K562 (cell line): Measurements from ENCODE around the gene ARRDC5. TPM values are rescaled to one million over a fixed set of nuclear protein-coding genes. Genes with fewer than 3 reads are reported as not detected.

ENCODE experiments used
- ARID3A ChIP-seq: IDR thresholded peaks from 2 replicates; pipeline ENCODE4 v1.6.1; 2012; ENCODE audit warnings: low read depth, low read length, improper control_type of control experiment, borderline replicate concordance
- CBFA2T2 ChIP-seq: fragments of 450-650 bp; conservative IDR thresholded peaks from 2 replicates; pipeline ENCODE4 v1.6.1; 2017; ENCODE audit warnings: mild to moderate bottlenecking
- EP400 ChIP-seq: fragments of 450-650 bp; IDR thresholded peaks from 2 replicates; pipeline ENCODE4 v1.6.1; 2017; ENCODE audit warnings: antibody characterized with exemption, mild to moderate bottlenecking, moderate library complexity
- FOXA3 ChIP-seq, 2 experiments: fragments of 450-650 bp in 1 of 2; sonication (generic) in 1 of 2; formaldehyde crosslinking; IDR thresholded peaks in 1 of 2; conservative IDR thresholded peaks in 1 of 2; 2 replicates each; pipeline versions ENCODE4 v1.4.0 to v1.8.0; 2020 to 2022; ENCODE audit warnings: mild to moderate bottlenecking in 2 of 2, missing genetic modification reagents in 1 of 2
- HINFP ChIP-seq: fragments of 450-650 bp; conservative IDR thresholded peaks from 2 replicates; pipeline ENCODE4 v1.6.1; 2016; ENCODE audit warnings: missing genetic modification characterization, low read depth, mild to moderate bottlenecking, control low read depth, missing compliant biosample characterization
- HOXB6 ChIP-seq: fragments of 250-450 bp; sonication (Bioruptor Pico); IDR thresholded peaks from 2 replicates; pipeline ENCODE4 v1.5.1; 2022; ENCODE audit warnings: mild to moderate bottlenecking, borderline replicate concordance
- SIN3A ChIP-seq, 2 experiments: fragments of 150-350 bp in 1 of 2; IDR thresholded peaks; 2 replicates each; pipeline ENCODE4 v1.6.1; 2011 to 2016; ENCODE audit warnings: borderline replicate concordance in 2 of 2, low read depth in 2 of 2, low read length in 2 of 2, mild to moderate bottlenecking in 2 of 2, moderate library complexity in 2 of 2; ENCODE audit not compliant: control insufficient read depth in 1 of 2
- SRSF3 ChIP-seq: fragments of 200-400 bp; formaldehyde crosslinking; IDR thresholded peaks from 2 replicates; pipeline ENCODE4 v1.6.1; 2016; ENCODE audit warnings: mild to moderate bottlenecking, low read length, moderate library complexity; ENCODE audit not compliant: insufficient read depth
- YY1 ChIP-seq, 3 experiments: IDR thresholded peaks; 2 replicates each; pipeline ENCODE4 v1.6.1; 2011; ENCODE audit warnings: low read length in 2 of 3, mild to moderate bottlenecking in 2 of 3, moderate library complexity in 2 of 3, borderline replicate concordance in 1 of 3, control low read depth in 1 of 3, low read depth in 1 of 3; ENCODE audit not compliant: insufficient read depth in 3 of 3, insufficient replicate concordance in 2 of 3, control insufficient read depth in 1 of 3, insufficient read length in 1 of 3; ENCODE audit errors: extremely low read depth in 1 of 3
- ZFX ChIP-seq: sonication (generic); formaldehyde crosslinking; IDR thresholded peaks from 2 replicates; pipeline ENCODE4 v1.8.0; 2022; ENCODE audit warnings: mild to moderate bottlenecking, missing genetic modification reagents, moderate library complexity
- ZNF23 ChIP-seq: fragments of 250-450 bp; sonication (Bioruptor Pico); IDR thresholded peaks from 2 replicates; pipeline ENCODE4 v1.4.0; 2020; ENCODE audit warnings: mild to moderate bottlenecking
- polyA plus RNA-seq, 8 experiments: library from polyadenylated mRNA; depleted of rRNA in 4 of 8; stranded (reverse) in 5 of 8; unstranded in 3 of 8; fragments of >200 nt; fragmentation: Nextera tagmentation in 2 of 8; fragmentation: Illumina TruSeq in 1 of 8; extraction: Ambion mirVana in 2 of 8; extraction: Trizol in 1 of 8; gene quantifications; 2 replicates each; pipeline versions ENCODE4 v1.2.1 to v1.2.3, GENCODE V29; 2011 to 2014; ENCODE audit warnings: inconsistent platforms in 1 of 8, missing spikeins in 1 of 8
- total RNA-seq, 7 experiments: library from RNA; depleted of rRNA in 6 of 7; stranded (reverse); fragments of >200 nt in 6 of 7; fragmentation: Illumina TruSeq in 2 of 7; extraction: Trizol in 2 of 7; gene quantifications; 2 replicates each; pipeline versions ENCODE4 v1.2.1 to v1.2.3, GENCODE V29; 2011 to 2021; ENCODE audit warnings: low replicate concordance in 1 of 7
- TF ChIP-seq, protein P1 (sequence below): fragments of 250-450 bp; sonication (Bioruptor Pico); IDR thresholded peaks from 2 replicates; pipeline ENCODE4 v1.8.0; 2021; ENCODE audit warnings: moderate library complexity, mild to moderate bottlenecking, inconsistent platforms

Gene ARRDC5
- total and polyA plus RNA-seq, 9 of the 15 experiments (the other 6 are each of a cell fraction or from before 2014, with no cell fraction given), result not detected

DNA sequence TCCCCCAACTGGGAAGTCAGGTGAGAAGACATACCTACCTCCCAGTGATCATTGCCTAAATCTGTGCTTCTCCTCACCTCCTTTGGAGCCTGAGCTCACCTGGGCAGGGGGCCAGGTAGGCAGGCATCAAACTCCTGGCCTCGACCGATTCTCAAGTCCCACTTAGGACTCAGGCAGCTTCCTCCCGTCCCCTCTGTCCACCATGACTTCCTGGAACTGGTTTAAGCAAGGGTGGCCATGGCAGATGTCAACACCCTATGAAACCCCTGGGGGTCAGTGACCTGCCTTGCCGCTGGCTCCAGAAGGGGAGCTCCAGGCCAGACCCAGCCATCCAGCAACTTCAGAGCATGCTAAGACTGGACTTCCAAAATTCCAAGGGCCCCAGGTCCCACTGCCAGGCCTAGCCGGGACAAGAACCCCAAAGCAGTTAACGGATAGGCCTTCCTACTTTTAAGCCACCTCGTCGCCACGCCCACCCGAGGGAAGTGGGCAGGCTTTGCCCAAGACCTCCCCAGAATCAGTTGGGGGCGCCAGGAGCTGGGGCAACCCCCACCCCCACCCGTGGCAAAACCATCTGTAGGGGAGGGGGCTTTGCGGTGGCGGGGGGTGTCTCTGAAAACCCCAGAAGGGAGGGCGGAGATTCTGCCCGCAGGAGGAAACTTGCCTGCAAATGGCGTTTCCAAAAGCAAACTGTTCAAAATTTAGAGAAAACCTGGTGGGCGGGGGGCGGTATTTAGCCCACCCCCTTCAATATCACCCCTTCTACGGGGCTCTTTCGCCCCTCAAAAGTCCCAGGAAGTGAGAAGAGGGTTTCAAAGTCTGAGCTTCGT is 35.9 kb downstream of the ARRDC5 start (continued):
- no peak for TF ChIP-seq HINFP (tag)
- TF ChIP-seq SRSF3, result no peak
- TF ChIP-seq, protein P1, sequence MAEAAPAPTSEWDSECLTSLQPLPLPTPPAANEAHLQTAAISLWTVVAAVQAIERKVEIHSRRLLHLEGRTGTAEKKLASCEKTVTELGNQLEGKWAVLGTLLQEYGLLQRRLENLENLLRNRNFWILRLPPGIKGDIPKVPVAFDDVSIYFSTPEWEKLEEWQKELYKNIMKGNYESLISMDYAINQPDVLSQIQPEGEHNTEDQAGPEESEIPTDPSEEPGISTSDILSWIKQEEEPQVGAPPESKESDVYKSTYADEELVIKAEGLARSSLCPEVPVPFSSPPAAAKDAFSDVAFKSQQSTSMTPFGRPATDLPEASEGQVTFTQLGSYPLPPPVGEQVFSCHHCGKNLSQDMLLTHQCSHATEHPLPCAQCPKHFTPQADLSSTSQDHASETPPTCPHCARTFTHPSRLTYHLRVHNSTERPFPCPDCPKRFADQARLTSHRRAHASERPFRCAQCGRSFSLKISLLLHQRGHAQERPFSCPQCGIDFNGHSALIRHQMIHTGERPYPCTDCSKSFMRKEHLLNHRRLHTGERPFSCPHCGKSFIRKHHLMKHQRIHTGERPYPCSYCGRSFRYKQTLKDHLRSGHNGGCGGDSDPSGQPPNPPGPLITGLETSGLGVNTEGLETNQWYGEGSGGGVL (CRISPR knock-in tag), result no peak
- TF ChIP-seq ZNF23 (CRISPR knock-in tag), result no peak
- TF ChIP-seq SIN3A (IDR thresholded peaks at IDR 0.05; ENCODE audit: borderline replicate concordance in 2 of 2, control insufficient read depth in 1 of 2, low read depth in 2 of 2, low read length in 2 of 2), result 0 out of 4 replicates have a peak, but pooled peaks of 1 of the 2 experiments have one; percentile 44
- TF ChIP-seq FOXA3 (CRISPR knock-in tag; conservative IDR thresholded peaks at IDR 0.05 in 1 of 2, IDR thresholded peaks at IDR 0.05 in 1 of 2), result 0 out of 4 replicates have a peak, but pooled peaks of 1 of the 2 experiments have one; percentile 25
- no peak for TF ChIP-seq ARID3A
- peak in 2 of 3 experiments; percentile 48 to 62 for TF ChIP-seq YY1 (IDR thresholded peaks at IDR 0.05; ENCODE audit: borderline replicate concordance in 1 of 3, control insufficient read depth in 1 of 3, extremely low read depth in 1 of 3, insufficient read depth in 3 of 3, insufficient read length in 1 of 3, insufficient replicate concordance in 2 of 3, low read depth in 1 of 3, low read length in 2 of 3)
- no peak for TF ChIP-seq HOXB6 (CRISPR knock-in tag)
- no peak for TF ChIP-seq CBFA2T2
- TF ChIP-seq EP400, result no peak; the same call in 1 of the 2 replicates
- TF ChIP-seq ZFX (CRISPR knock-in tag), result peak; percentile 65
